ENCODE data around the gene AEBP1. TPM values are rescaled to one million over a fixed set of nuclear protein-coding genes. Genes with fewer than 3 reads are reported as not detected.

The AEBP1 gene
- polyA plus RNA-seq, 1 donor: 72.1 TPM

GRCh38 chr7:44157116-44158080 is 53.3 kb downstream of the AEBP1 start:
- no peak for DNase-seq

- no peak for DNase-seq
Observed at GRCh38 chr7:44158096-44158872, 54.1 kb downstream of the AEBP1 start.

- no peak for DNase-seq
Observed at GRCh38 chr7:44158873-44159631, 54.9 kb downstream of the AEBP1 start.

- no peak for DNase-seq
Observed at GRCh38 chr7:44159824-44160630, 55.9 kb downstream of the AEBP1 start.

GRCh38 chr7:44161371-44161770 is 57.2 kb downstream of the AEBP1 start:
- DNase-seq: no peak

- DNase-seq: no peak
Observed at GRCh38 chr7:44162179-44162578, 58.0 kb downstream of the AEBP1 start.

- no peak for DNase-seq
Observed at GRCh38 chr7:44162785-44163395, 58.7 kb downstream of the AEBP1 start.

- DNase-seq: no peak
Observed at GRCh38 chr7:44163591-44163990, 59.4 kb downstream of the AEBP1 start.

Other genes with a start within 250 kb of the AEBP1 start
- gene MRPS24, start 234.8 kb upstream of the AEBP1 start, polyA plus RNA-seq (ENCODE audit: insufficient read length): 83.1 TPM
- 20.2 TPM for gene URGCP, start 197.7 kb upstream of the AEBP1 start, polyA plus RNA-seq (ENCODE audit: insufficient read length)
- gene UBE2D4, start 177.9 kb upstream of the AEBP1 start, polyA plus RNA-seq (ENCODE audit: insufficient read length): 18.6 TPM
- 2.3 TPM for gene SPDYE1, start 106.4 kb upstream of the AEBP1 start, polyA plus RNA-seq (ENCODE audit: insufficient read length)
- 43.5 TPM for gene DBNL, start 59.6 kb upstream of the AEBP1 start, polyA plus RNA-seq (ENCODE audit: insufficient read length)
- gene PGAM2, start 38.8 kb upstream of the AEBP1 start, polyA plus RNA-seq (ENCODE audit: insufficient read length): 319 TPM
- 23.8 TPM for gene POLM, start 21.8 kb upstream of the AEBP1 start, polyA plus RNA-seq (ENCODE audit: insufficient read length)
- 85.2 TPM for gene POLD2, start 19.2 kb downstream of the AEBP1 start, polyA plus RNA-seq (ENCODE audit: insufficient read length)
- gene MYL7, start 37.0 kb downstream of the AEBP1 start, polyA plus RNA-seq (ENCODE audit: insufficient read length): 5.1 TPM
- 7.1 TPM for gene GCK, start 85.1 kb downstream of the AEBP1 start, polyA plus RNA-seq (ENCODE audit: insufficient read length)
- gene YKT6, start 96.6 kb downstream of the AEBP1 start, polyA plus RNA-seq (ENCODE audit: insufficient read length): 72.1 TPM
- 17.7 TPM for gene CAMK2B, start 221.2 kb downstream of the AEBP1 start, polyA plus RNA-seq (ENCODE audit: insufficient read length)

Data from hindlimb muscle (tissue), 1 donor.